Tibial nerve (tissue), 4 donors: ENCODE results near the gene PIPOX. TPM values are rescaled to one million over a fixed set of nuclear protein-coding genes. Genes with fewer than 3 reads are reported as not detected.

Source experiments
- DNase-seq, 2 donors: peaks; one replicate each; pipeline ENCODE4 v3.0.0-alpha.2; 2019; ENCODE audit warnings: low spot score in 2 of 2
- H3K27ac ChIP-seq, 4 donors: fragments of 200-600 bp; sonication (generic) in 3 of 4; one replicate each; pipeline ENCODE4 v1.5.1; 2017 to 2019; ENCODE audit warnings: mild to moderate bottlenecking in 1 of 4
- H3K27me3 ChIP-seq, 2 donors: fragments of 200-600 bp; sonication (generic) in 1 of 2; one replicate each; pipeline versions ENCODE4 v1.5.1 to v1.6.0; 2017 to 2019
- H3K36me3 ChIP-seq, 3 donors: fragments of 200-600 bp; sonication (generic); one replicate each; pipeline ENCODE4 v1.5.1; 2018 to 2019
- H3K4me1 ChIP-seq, 4 donors: fragments of 200-600 bp; sonication (generic) in 3 of 4; one replicate each; pipeline ENCODE4 v1.5.1; 2017 to 2019
- H3K4me3 ChIP-seq, 4 donors: fragments of 200-600 bp; sonication (generic) in 3 of 4; one replicate each; pipeline ENCODE4 v1.5.1; 2017 to 2019; ENCODE audit warnings: mild to moderate bottlenecking in 1 of 4, moderate library complexity in 1 of 4
- H3K9me3 ChIP-seq, 4 donors: fragments of 200-600 bp; sonication (generic) in 3 of 4; one replicate each; pipeline ENCODE4 v1.5.1; 2017 to 2019
- EP300 ChIP-seq, 2 donors: sonication (generic); formaldehyde crosslinking; IDR thresholded peaks; one replicate each; pipeline ENCODE4 v1.6.1; 2017; ENCODE audit warnings: antibody characterized with exemption in 2 of 2, mild to moderate bottlenecking in 1 of 2
- POLR2A ChIP-seq, 2 donors: fragments of 450-650 bp; IDR thresholded peaks; one replicate each; pipeline ENCODE4 v1.6.1; 2017; ENCODE audit warnings: antibody characterized with exemption in 2 of 2, mild to moderate bottlenecking in 2 of 2, moderate library complexity in 2 of 2
- WGBS, 2 donors: methylation state at CpG; one replicate each; pipeline ENCODE4 v1.1.5; 2018; 5-methylcytosine and 5-hydroxymethylcytosine counted together
- total RNA-seq, 4 donors: library from RNA; depleted of rRNA; stranded (reverse); fragments of >200 nt; gene quantifications; one replicate each; pipeline ENCODE4 v1.1.0, GENCODE V29; 2016
- TF ChIP-seq, protein P1 (sequence below), 5 experiments: fragments of 200-600 bp in 3 of 5; fragments of 450-650 bp in 2 of 5; sonication (generic) in 3 of 5; IDR thresholded peaks; one replicate each; pipeline ENCODE4 v1.5.1; 2016 to 2019; ENCODE audit warnings: antibody characterized with exemption in 5 of 5, mild to moderate bottlenecking in 3 of 5, moderate library complexity in 2 of 5

PIPOX gene
- total RNA-seq, 4 donors from 2014 or later = 0.60 to 6.1 (median 2.8) TPM

DNA sequence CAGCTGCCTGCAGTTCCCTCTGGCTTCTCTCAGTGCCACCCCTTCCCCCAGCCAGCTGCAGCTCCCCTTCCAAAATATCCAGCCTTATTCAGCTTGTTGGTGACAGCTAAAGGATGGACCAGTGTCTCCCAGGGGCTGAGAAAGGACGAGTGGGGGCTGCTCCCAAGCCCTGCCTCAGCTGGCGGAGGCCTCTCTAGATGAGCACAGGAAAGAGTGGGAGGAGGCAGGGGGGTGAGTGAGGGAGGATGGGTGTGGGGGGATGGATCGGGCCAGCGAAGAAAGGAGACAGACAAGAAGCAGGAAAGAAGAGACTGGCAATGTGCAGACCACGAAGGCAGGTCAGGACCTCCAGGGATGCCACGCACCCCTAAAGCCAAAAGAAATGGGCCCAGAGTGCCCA lies 17.5 kb downstream of the PIPOX start:
- Histone ChIP-seq H3K9me3 (no peaks in the 10 kb centered on the region), H3K27ac (no peak overlapping the region), H3K4me3 (no peak overlapping the region), H3K4me1 (no peaks in the 10 kb centered on the region), H3K27me3 (no peaks in the 10 kb centered on the region), H3K36me3 (no peaks in the 10 kb centered on the region)
- no peak for DNase-seq
- TF ChIP-seq, protein P1, sequence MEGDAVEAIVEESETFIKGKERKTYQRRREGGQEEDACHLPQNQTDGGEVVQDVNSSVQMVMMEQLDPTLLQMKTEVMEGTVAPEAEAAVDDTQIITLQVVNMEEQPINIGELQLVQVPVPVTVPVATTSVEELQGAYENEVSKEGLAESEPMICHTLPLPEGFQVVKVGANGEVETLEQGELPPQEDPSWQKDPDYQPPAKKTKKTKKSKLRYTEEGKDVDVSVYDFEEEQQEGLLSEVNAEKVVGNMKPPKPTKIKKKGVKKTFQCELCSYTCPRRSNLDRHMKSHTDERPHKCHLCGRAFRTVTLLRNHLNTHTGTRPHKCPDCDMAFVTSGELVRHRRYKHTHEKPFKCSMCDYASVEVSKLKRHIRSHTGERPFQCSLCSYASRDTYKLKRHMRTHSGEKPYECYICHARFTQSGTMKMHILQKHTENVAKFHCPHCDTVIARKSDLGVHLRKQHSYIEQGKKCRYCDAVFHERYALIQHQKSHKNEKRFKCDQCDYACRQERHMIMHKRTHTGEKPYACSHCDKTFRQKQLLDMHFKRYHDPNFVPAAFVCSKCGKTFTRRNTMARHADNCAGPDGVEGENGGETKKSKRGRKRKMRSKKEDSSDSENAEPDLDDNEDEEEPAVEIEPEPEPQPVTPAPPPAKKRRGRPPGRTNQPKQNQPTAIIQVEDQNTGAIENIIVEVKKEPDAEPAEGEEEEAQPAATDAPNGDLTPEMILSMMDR (IDR thresholded peaks at IDR 0.05) = no peak
- no peak for TF ChIP-seq POLR2A (IDR thresholded peaks at IDR 0.05)
- no peak for TF ChIP-seq EP300 (IDR thresholded peaks at IDR 0.05)
- WGBS, 2 donors = 40 to 44% methylated on average over 6 of the region's 6 CpGs

DNA sequence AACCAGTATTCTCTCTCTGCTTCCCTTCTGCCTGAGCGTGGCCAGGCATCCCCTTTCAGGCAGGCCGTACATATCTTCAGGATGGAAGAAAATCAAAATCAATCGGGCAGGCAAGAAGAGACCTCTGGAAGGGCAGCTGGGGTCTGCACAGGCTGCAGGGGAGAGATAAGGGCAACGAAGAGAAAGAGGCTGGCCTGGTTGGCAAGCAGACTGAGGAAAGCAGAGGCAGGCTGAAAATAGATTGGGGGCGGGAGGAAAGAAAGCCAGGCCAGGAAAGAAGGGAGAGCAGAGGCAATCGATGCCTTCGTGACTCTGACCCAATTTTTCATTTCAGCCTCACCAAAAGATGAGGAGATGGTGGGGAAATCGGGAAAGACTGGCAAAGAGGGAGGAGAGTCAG lies 18.1 kb downstream of the PIPOX start:
- H3K9me3 ChIP-seq = no peaks in the 10 kb centered on the region
- H3K36me3 ChIP-seq = no peaks in the 10 kb centered on the region
- H3K4me3 ChIP-seq = no peak overlapping the region
- no peak for DNase-seq
- no peaks in the 10 kb centered on the region for H3K27me3 ChIP-seq
- 34 to 43% methylated on average over 8 of the region's 8 CpGs for WGBS, 2 donors
- TF ChIP-seq EP300 (IDR thresholded peaks at IDR 0.05) (no peak), POLR2A (IDR thresholded peaks at IDR 0.05) (no peak)
- TF ChIP-seq, protein P1 (IDR thresholded peaks at IDR 0.05) = no peak
- no peak overlapping the region for H3K27ac ChIP-seq
- H3K4me1 ChIP-seq = no peaks in the 10 kb centered on the region

DNA sequence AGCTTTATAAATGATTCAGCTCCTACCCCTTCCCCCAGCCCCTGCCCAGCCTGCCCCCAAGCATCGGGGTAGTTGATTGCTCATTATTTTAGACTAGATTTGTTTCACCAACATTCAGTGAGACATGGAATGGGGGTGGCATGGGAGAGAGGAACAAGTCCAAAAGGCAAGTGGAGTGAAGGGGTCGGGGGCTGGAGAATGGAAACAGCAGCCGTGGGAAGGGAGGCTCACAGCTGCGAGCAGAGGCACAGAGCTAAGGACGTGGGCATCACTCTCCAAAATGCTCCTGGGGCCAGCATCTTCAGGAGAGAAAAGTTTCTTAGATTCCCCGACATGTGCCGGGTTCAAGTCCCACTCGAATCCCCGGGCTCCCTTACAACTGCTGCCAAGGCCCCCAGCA lies 19.3 kb downstream of the PIPOX start:
- no peak for DNase-seq
- 74 to 81% methylated on average over 9 of the region's 9 CpGs for WGBS, 2 donors
- Histone ChIP-seq H3K36me3 (no peaks in the 10 kb centered on the region), H3K4me3 (no peak overlapping the region), H3K27me3 (no peaks in the 10 kb centered on the region), H3K4me1 (no peaks in the 10 kb centered on the region), H3K27ac (no peak overlapping the region), H3K9me3 (no peaks in the 10 kb centered on the region)
- no peak for TF ChIP-seq POLR2A (IDR thresholded peaks at IDR 0.05)
- TF ChIP-seq, protein P1 (IDR thresholded peaks at IDR 0.05) = no peak
- no peak for TF ChIP-seq EP300 (IDR thresholded peaks at IDR 0.05)

DNA sequence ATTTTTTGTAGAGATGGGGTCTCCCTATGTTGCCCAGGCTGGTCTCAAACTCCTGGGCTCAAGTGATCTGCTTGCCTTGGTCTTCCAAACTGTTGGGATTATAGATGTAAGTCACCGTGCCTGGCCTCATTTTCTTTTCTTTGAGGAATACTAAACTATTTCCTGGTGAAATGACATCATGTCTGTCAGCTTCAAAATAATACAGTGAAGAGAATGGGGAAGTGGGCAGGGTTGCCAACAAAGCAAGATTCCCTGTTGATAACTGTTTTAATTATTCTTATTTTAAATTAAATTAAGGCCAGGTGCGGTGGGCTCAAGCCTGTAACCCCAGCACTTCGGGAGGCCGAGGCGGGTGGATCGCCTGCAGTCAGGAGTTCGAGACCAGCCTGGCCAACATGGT lies 21.1 kb downstream of the PIPOX start:
- Histone ChIP-seq H3K27ac (no peak overlapping the region), H3K27me3 (no peaks in the 10 kb centered on the region), H3K9me3 (no peaks in the 10 kb centered on the region), H3K4me1 (no peaks in the 10 kb centered on the region), H3K4me3 (no peak overlapping the region), H3K36me3 (no peaks in the 10 kb centered on the region)
- no peak for TF ChIP-seq EP300 (IDR thresholded peaks at IDR 0.05)
- TF ChIP-seq POLR2A (IDR thresholded peaks at IDR 0.05) = no peak
- TF ChIP-seq, protein P1 (IDR thresholded peaks at IDR 0.05) = no peak
- peak in 1 of 2 donors; percentile 9 for DNase-seq
- 85 to 87% methylated on average over 7 of the region's 7 CpGs for WGBS, 2 donors

DNA sequence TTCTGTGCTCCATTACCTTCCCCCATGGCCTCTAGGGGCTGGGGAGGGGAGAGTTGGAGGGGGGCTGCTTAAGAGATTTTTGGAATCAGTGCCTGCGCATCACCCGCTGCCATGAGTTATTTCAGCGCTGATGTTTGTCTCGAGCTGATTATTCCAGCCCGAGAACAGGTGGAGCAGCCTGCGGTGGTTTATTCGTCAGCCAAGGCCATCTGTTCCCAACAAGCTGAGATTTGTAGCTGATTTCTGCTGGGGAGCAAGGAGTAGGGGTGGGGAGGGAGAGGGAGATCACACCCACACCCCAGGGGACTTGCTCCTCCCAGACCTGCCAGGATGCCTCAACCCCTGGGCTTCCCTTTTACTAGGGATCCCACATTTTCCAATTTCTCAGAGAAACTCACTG lies 23.1 kb downstream of the PIPOX start:
- no peaks in the 10 kb centered on the region for H3K9me3 ChIP-seq
- WGBS, 2 donors = 81 to 90% methylated on average over 7 of the region's 7 CpGs
- peaks cover 0 to 5% (median 0%) of the 10 kb centered on the region in 4 donors for H3K4me1 ChIP-seq
- TF ChIP-seq, protein P1 (IDR thresholded peaks at IDR 0.05) = no peak
- TF ChIP-seq POLR2A (IDR thresholded peaks at IDR 0.05) (no peak), EP300 (IDR thresholded peaks at IDR 0.05) (no peak)
- H3K27ac ChIP-seq = no peak overlapping the region
- no peaks in the 10 kb centered on the region for H3K36me3 ChIP-seq
- DNase-seq = no peak
- H3K27me3 ChIP-seq = no peaks in the 10 kb centered on the region
- no peak overlapping the region for H3K4me3 ChIP-seq
